ENCODE results near the gene TFG. TPM values are rescaled to one million over a fixed set of nuclear protein-coding genes. Genes with fewer than 3 reads are reported as not detected.

The TFG gene
- total RNA-seq, 3 donors from 2014 or later (not counting 1 experiment from before 2014, with no cell fraction given) = 47.6 to 52.8 (median 50.0) TPM

- Histone ChIP-seq H3K27ac (ENCODE audit: low read length) (no peak overlapping the region), H3K4me3 (ENCODE audit: low read length) (no peak overlapping the region), H3K9me3 (ENCODE audit: control insufficient read depth, insufficient read depth, low read length) (no peaks in the 10 kb centered on the region), H3K27me3 (ENCODE audit: control insufficient read depth, insufficient read depth, low read length) (no peaks in the 10 kb centered on the region), H3K4me1 (ENCODE audit: control insufficient read depth, insufficient read depth, low read length) (no peaks in the 10 kb centered on the region), H3K36me3 (ENCODE audit: control insufficient read depth, insufficient read depth, low read length) (peaks cover 35% of the 10 kb centered on the region)
- ATAC-seq (no peak), DNase-seq (no peak)
- 79% methylated on average over 2 of the region's 2 CpGs for WGBS (ENCODE audit: insufficient coverage)
- Mint-ChIP-seq H3K36me3 (peaks cover 26% of the 10 kb centered on the region), H3K27ac (peak overlapping the region; percentile 47 to 75), H3K9me3 (no peaks in the 10 kb centered on the region), H3K27me3 (ENCODE audit: low read depth in 2 of 2) (no peaks in the 10 kb centered on the region), H3K4me3 (no peak overlapping the region), H3K4me1 (peaks cover 40 to 46% of the 10 kb centered on the region in 2 donors)
- intact Hi-C loops (cut with micrococcal nuclease) = no loop called here
- no peak for TF ChIP-seq CTCF (IDR thresholded peaks at IDR 0.05)
Measured at GRCh38 chr3:100717063-100717462, 7.8 kb downstream of the TFG start.

GRCh38 chr3:100717637-100718487 is 8.6 kb downstream of the TFG start:
- 90% methylated on average over 4 of the region's 4 CpGs for WGBS (ENCODE audit: insufficient coverage)
- Histone ChIP-seq H3K36me3 (ENCODE audit: control insufficient read depth, insufficient read depth, low read length) (peaks cover 42% of the 10 kb centered on the region), H3K27ac (ENCODE audit: low read length) (no peak overlapping the region), H3K4me3 (ENCODE audit: low read length) (no peak overlapping the region), H3K27me3 (ENCODE audit: control insufficient read depth, insufficient read depth, low read length) (no peaks in the 10 kb centered on the region), H3K9me3 (ENCODE audit: control insufficient read depth, insufficient read depth, low read length) (no peaks in the 10 kb centered on the region), H3K4me1 (ENCODE audit: control insufficient read depth, insufficient read depth, low read length) (no peaks in the 10 kb centered on the region)
- peaks cover 32 to 38% of the 10 kb centered on the region in 2 donors for H3K4me1 Mint-ChIP-seq
- no peaks in the 10 kb centered on the region for H3K9me3 Mint-ChIP-seq
- H3K27me3 Mint-ChIP-seq (ENCODE audit: low read depth in 2 of 2) = no peaks in the 10 kb centered on the region
- DNase-seq = no peak
- H3K4me3 Mint-ChIP-seq = peak overlapping the region; percentile 14
- H3K36me3 Mint-ChIP-seq = peaks cover 26% of the 10 kb centered on the region
- intact Hi-C loops (cut with micrococcal nuclease) = no loop called here
- peak overlapping the region; percentile 8 to 47 for H3K27ac Mint-ChIP-seq
- ATAC-seq = no peak
- no peak for TF ChIP-seq CTCF (IDR thresholded peaks at IDR 0.05)

GRCh38 chr3:100719136-100719535 is 9.8 kb downstream of the TFG start:
- Histone ChIP-seq H3K9me3 (ENCODE audit: control insufficient read depth, insufficient read depth, low read length) (no peaks in the 10 kb centered on the region), H3K27me3 (ENCODE audit: control insufficient read depth, insufficient read depth, low read length) (no peaks in the 10 kb centered on the region), H3K4me3 (ENCODE audit: low read length) (no peak overlapping the region), H3K27ac (ENCODE audit: low read length) (no peak overlapping the region), H3K36me3 (ENCODE audit: control insufficient read depth, insufficient read depth, low read length) (peaks cover 40% of the 10 kb centered on the region), H3K4me1 (ENCODE audit: control insufficient read depth, insufficient read depth, low read length) (no peaks in the 10 kb centered on the region)
- intact Hi-C loops (cut with micrococcal nuclease) = no loop called here
- Mint-ChIP-seq H3K27ac (no peak overlapping the region), H3K4me1 (peaks cover 29 to 35% of the 10 kb centered on the region in 2 donors), H3K27me3 (ENCODE audit: low read depth in 2 of 2) (no peaks in the 10 kb centered on the region), H3K9me3 (no peaks in the 10 kb centered on the region), H3K4me3 (no peak overlapping the region), H3K36me3 (peaks cover 26% of the 10 kb centered on the region)
- DNase-seq (no peak), ATAC-seq (no peak)
- no CpG with 5 or more reads among the region's 1 CpG for WGBS (ENCODE audit: insufficient coverage)
- TF ChIP-seq CTCF (IDR thresholded peaks at IDR 0.05) = no peak
